HL-60 (cell line): ENCODE measurements around the gene MUC6.

Experiments
- DNase-seq, 2 experiments: peaks; one replicate each; pipeline ENCODE4 v3.0.0-alpha.2; 2010 to 2020; ENCODE audit warnings: low read depth in 1 of 2, low spot score in 1 of 2
- H3K27ac ChIP-seq: fragments of 250-450 bp; sonication (Bioruptor Pico); replicated peaks from 2 replicates; pipeline ENCODE4 v1.5.1; 2020; ENCODE audit warnings: mild to moderate bottlenecking, moderate library complexity
- H3K27me3 ChIP-seq: fragments of 250-450 bp; sonication (Bioruptor Pico); 2 replicates; pipeline ENCODE4 v1.5.1; 2021; ENCODE audit warnings: mild to moderate bottlenecking, moderate library complexity; ENCODE audit not compliant: insufficient read depth, poor library complexity, severe bottlenecking
- H3K4me3 ChIP-seq: replicated peaks from 2 replicates; pipeline ENCODE4 v1.5.1; 2011; ENCODE audit warnings: mild to moderate bottlenecking, control low read depth, low read length; ENCODE audit not compliant: insufficient read depth
- GABPA ChIP-seq: IDR thresholded peaks from 2 replicates; pipeline ENCODE4 v1.6.1; 2012; ENCODE audit warnings: low read depth
- POLR2AphosphoS5 ChIP-seq: IDR thresholded peaks from 2 replicates; pipeline ENCODE4 v1.6.1; 2012; ENCODE audit warnings: low read depth
- SPI1 ChIP-seq: IDR thresholded peaks from 2 replicates; pipeline ENCODE4 v1.6.1; 2012; ENCODE audit warnings: low read depth, mild to moderate bottlenecking, borderline replicate concordance
- TF ChIP-seq, protein P1 (sequence below): IDR thresholded peaks from one replicate; pipeline ENCODE4 v1.5.1; 2011; ENCODE audit warnings: low read length, control low read depth, inconsistent platforms; ENCODE audit not compliant: insufficient read depth
- TF ChIP-seq, protein P2 (sequence below): IDR thresholded peaks from 2 replicates; pipeline ENCODE4 v1.6.1; 2012; ENCODE audit warnings: low read depth; ENCODE audit not compliant: insufficient replicate concordance

The MUC6 gene

DNA sequence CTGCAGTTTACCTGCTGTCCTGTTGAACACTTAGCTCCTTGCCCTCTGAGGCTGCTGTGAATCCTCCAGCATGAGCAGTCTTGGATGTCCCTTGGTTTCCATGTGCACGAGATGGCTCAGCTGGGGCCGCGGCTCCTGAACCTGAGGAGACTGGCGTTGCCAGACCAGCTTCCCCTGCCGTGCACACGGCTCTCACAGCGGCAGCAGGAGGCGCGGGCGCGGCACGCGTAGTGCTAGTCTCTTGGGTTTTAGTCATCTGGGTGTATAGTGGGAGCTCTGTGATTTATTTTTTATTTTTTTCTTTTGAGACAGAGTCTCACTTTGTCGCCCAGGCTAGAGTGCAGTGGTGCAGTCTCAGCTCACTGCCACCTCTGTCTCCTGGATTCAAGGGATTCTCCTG lies 54.8 kb downstream of the MUC6 start:
- Histone ChIP-seq H3K27me3 (no peaks in the 10 kb centered on the region), H3K4me3 (no peak overlapping the region), H3K27ac (no peak overlapping the region)
- no peak for DNase-seq
- TF ChIP-seq, protein P1, sequence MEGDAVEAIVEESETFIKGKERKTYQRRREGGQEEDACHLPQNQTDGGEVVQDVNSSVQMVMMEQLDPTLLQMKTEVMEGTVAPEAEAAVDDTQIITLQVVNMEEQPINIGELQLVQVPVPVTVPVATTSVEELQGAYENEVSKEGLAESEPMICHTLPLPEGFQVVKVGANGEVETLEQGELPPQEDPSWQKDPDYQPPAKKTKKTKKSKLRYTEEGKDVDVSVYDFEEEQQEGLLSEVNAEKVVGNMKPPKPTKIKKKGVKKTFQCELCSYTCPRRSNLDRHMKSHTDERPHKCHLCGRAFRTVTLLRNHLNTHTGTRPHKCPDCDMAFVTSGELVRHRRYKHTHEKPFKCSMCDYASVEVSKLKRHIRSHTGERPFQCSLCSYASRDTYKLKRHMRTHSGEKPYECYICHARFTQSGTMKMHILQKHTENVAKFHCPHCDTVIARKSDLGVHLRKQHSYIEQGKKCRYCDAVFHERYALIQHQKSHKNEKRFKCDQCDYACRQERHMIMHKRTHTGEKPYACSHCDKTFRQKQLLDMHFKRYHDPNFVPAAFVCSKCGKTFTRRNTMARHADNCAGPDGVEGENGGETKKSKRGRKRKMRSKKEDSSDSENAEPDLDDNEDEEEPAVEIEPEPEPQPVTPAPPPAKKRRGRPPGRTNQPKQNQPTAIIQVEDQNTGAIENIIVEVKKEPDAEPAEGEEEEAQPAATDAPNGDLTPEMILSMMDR: no peak
- no peak for TF ChIP-seq GABPA
- TF ChIP-seq SPI1: no peak
- TF ChIP-seq POLR2AphosphoS5: no peak
- TF ChIP-seq, protein P2, sequence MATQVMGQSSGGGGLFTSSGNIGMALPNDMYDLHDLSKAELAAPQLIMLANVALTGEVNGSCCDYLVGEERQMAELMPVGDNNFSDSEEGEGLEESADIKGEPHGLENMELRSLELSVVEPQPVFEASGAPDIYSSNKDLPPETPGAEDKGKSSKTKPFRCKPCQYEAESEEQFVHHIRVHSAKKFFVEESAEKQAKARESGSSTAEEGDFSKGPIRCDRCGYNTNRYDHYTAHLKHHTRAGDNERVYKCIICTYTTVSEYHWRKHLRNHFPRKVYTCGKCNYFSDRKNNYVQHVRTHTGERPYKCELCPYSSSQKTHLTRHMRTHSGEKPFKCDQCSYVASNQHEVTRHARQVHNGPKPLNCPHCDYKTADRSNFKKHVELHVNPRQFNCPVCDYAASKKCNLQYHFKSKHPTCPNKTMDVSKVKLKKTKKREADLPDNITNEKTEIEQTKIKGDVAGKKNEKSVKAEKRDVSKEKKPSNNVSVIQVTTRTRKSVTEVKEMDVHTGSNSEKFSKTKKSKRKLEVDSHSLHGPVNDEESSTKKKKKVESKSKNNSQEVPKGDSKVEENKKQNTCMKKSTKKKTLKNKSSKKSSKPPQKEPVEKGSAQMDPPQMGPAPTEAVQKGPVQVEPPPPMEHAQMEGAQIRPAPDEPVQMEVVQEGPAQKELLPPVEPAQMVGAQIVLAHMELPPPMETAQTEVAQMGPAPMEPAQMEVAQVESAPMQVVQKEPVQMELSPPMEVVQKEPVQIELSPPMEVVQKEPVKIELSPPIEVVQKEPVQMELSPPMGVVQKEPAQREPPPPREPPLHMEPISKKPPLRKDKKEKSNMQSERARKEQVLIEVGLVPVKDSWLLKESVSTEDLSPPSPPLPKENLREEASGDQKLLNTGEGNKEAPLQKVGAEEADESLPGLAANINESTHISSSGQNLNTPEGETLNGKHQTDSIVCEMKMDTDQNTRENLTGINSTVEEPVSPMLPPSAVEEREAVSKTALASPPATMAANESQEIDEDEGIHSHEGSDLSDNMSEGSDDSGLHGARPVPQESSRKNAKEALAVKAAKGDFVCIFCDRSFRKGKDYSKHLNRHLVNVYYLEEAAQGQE: no peak

DNA sequence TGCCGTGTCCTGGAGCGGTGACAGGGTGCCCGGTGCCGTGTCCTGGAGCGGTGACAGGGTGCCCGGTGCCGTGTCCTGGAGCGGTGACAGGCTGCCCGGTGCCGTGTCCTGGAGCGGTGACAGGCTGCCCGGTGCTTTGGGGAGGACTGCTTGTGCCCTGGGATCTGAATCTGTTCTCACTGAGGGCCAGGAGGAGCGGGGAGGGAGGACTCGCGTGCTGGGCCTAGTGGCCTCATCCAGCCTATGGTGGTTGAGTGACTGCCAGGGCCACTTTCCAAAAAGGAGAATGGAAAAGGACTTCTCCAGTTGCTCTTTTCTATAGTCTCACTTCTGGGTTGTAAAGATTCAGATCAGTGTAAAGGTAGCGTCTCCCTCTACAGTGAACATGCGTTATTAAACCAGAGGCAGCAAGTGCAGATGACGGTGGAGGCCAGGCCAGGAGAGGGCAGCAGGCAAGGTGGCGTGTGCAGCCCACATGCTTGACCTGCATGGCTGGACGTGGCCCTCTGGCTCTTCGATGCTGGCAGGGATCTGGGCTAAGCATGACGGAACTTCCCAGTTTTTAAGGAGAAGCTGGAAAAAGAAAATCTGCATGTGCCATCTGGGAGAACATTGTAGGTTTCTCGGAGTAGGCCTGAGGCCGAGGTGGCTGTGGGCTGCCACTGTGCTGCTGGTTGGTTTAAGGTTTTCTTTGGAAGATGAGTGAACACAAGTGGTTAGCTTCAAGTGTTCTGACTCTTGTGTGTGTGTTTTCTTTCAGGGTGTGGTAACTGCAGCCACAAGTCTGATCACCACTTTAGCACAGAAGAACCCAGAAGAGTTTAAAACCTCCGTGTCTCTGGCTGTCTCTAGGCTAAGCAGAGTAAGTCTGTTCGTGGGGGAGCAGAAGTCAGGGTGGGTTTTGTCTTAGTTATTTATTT lies 55.8 kb downstream of the MUC6 start:
- no peak for TF ChIP-seq POLR2AphosphoS5
- TF ChIP-seq GABPA: no peak
- TF ChIP-seq, protein P2: no peak
- TF ChIP-seq, protein P1: no peak
- TF ChIP-seq SPI1: no peak
- H3K27ac ChIP-seq: no peak overlapping the region
- DNase-seq: no peak
- no peak overlapping the region for H3K4me3 ChIP-seq
- no peaks in the 10 kb centered on the region for H3K27me3 ChIP-seq

DNA sequence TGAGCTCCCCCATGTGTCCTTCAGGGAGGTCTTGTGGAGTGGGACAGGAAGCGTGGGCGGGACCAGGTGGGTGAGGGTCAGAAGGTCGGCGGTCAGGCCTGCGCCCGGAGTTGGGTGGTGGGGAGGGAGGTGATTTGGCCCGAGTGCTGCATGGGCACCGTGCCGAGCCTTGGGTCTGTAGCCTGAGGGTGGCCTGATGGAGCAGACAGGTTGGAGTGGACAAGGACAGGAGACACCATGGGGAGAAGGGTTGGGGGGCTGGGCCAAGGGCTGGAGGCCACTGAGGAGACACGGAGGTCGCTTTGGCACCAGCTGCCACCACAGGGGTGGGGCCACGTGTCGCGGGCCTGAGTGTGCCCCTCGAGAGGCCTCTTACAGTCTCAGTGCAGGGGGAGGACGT lies 57.7 kb downstream of the MUC6 start:
- TF ChIP-seq SPI1: no peak
- TF ChIP-seq, protein P1: no peak
- no peak for TF ChIP-seq GABPA
- Histone ChIP-seq H3K27ac (no peak overlapping the region), H3K27me3 (no peaks in the 10 kb centered on the region), H3K4me3 (no peak overlapping the region)
- no peak for DNase-seq
